T follicular helper cell (primary cell): ENCODE measurements around the gene AGK.
A peak's percentile ranks its signal among the peaks of the same experiment; 100 is the strongest.
"Not testable (repeated sequence)": the region's sequence is repeated elsewhere in the genome, so short reads cannot be mapped to it uniquely, and the experiment has no call there.

ENCODE experiments used
- DNase-seq: peaks from one replicate; pipeline ENCODE4 v3.0.0-alpha.2; 2020; ENCODE audit warnings: low read depth

The AGK gene

GRCh38 chr7:141679014-141679413, 127.8 kb downstream of the AGK start:
- no peak for DNase-seq

GRCh38 chr7:141685285-141686023, 134.2 kb downstream of the AGK start:
- DNase-seq, result no peak

- no peak for DNase-seq
Observed at GRCh38 chr7:141686074-141686473, 134.9 kb downstream of the AGK start.

GRCh38 chr7:141686670-141687069, 135.5 kb downstream of the AGK start:
- DNase-seq, result no peak

GRCh38 chr7:141688043-141688442, 136.8 kb downstream of the AGK start:
- no peak for DNase-seq

- DNase-seq, result not testable (repeated sequence)
Observed at GRCh38 chr7:141689072-141689825, 138.0 kb downstream of the AGK start.

- no peak for DNase-seq
Observed at GRCh38 chr7:141691540-141691939, 140.3 kb downstream of the AGK start.

GRCh38 chr7:141691961-141692360, 140.8 kb downstream of the AGK start:
- no peak for DNase-seq

- no peak for DNase-seq
Observed at GRCh38 chr7:141693082-141693481, 141.9 kb downstream of the AGK start.

GRCh38 chr7:141695803-141696289, 144.6 kb downstream of the AGK start:
- no peak for DNase-seq

GRCh38 chr7:141696348-141696747, 145.1 kb downstream of the AGK start:
- DNase-seq, result no peak

GRCh38 chr7:141697211-141697871, 146.1 kb downstream of the AGK start:
- DNase-seq, result no peak

GRCh38 chr7:141698247-141699015, 147.2 kb downstream of the AGK start:
- DNase-seq, result no peak

GRCh38 chr7:141699860-141700259, 148.7 kb downstream of the AGK start:
- DNase-seq, result no peak

GRCh38 chr7:141700296-141700847, 149.2 kb downstream of the AGK start:
- no peak for DNase-seq

- DNase-seq, result no peak
Observed at GRCh38 chr7:141700848-141701371, 149.7 kb downstream of the AGK start.

GRCh38 chr7:141701489-141702046, 150.4 kb downstream of the AGK start:
- DNase-seq, result peak; percentile 58

- peak; percentile 37 for DNase-seq
Observed at GRCh38 chr7:141702047-141702567, 150.9 kb downstream of the AGK start, which contains the start of gene DENND11. Gene DENND11, minus strand, starts transcription at chr7:141702166. Its CDS starts 13 bp downstream, at chr7:141702153.

GRCh38 chr7:141702892-141703291, 151.7 kb downstream of the AGK start:
- no peak for DNase-seq

GRCh38 chr7:141704112-141704511, 152.9 kb downstream of the AGK start:
- DNase-seq, result no peak

- DNase-seq, result no peak
Observed at GRCh38 chr7:141704741-141705140, 153.5 kb downstream of the AGK start.
